ENCODE measurements around the gene COL19A1.

- TF ChIP-seq CTCF (IDR thresholded peaks at IDR 0.05) (no peak), POLR2AphosphoS5 (IDR thresholded peaks at IDR 0.05) (no peak)
Measured at GRCh38 chr6:69945192-69945591, 78.8 kb downstream of the COL19A1 start.

Measured in sigmoid colon (tissue), 4 donors.